Thyroid gland (tissue), 4 donors: ENCODE measurements around the gene DLK2. TPM values are rescaled to one million over a fixed set of nuclear protein-coding genes. Genes with fewer than 3 reads are reported as not detected.
"Not testable (repeated sequence)": the region's sequence is repeated elsewhere in the genome, so short reads cannot be mapped to it uniquely, and the experiment has no call there.

ENCODE experiments used
- DNase-seq, 2 donors: peaks; one replicate each; pipeline ENCODE4 v3.0.0-alpha.2; 2019
- H3K27ac ChIP-seq, 3 donors: fragments of 200-600 bp; sonication (generic); 1 replicate in 2 of 3; 2 replicates in 1 of 3; pipeline ENCODE4 v1.5.1; 2016 to 2019; ENCODE audit warnings: mild to moderate bottlenecking in 1 of 3, moderate library complexity in 1 of 3
- H3K27me3 ChIP-seq: fragments of 200-600 bp; sonication (generic); one replicate; pipeline ENCODE4 v1.5.1; 2019
- H3K36me3 ChIP-seq, 2 donors: fragments of 200-600 bp; sonication (generic); one replicate each; pipeline ENCODE4 v1.5.1; 2016 to 2019
- H3K4me1 ChIP-seq, 2 donors: fragments of 200-600 bp; sonication (generic); one replicate each; pipeline ENCODE4 v1.5.1; 2017 to 2019
- H3K4me3 ChIP-seq, 3 donors: fragments of 200-600 bp; sonication (generic); replicated peaks in 1 of 3; 1 replicate in 2 of 3; 2 replicates in 1 of 3; pipeline ENCODE4 v1.5.1; 2016; ENCODE audit warnings: mild to moderate bottlenecking in 1 of 3
- H3K9me3 ChIP-seq: fragments of 200-600 bp; sonication (generic); one replicate; pipeline ENCODE4 v1.5.1; 2017
- CTCF ChIP-seq, 6 experiments: fragments of 200-600 bp in 3 of 6; fragments of 450-650 bp in 3 of 6; sonication (generic) in 3 of 6; IDR thresholded peaks; one replicate each; pipeline ENCODE4 v1.5.1; 2016 to 2019; ENCODE audit warnings: antibody characterized with exemption in 6 of 6, mild to moderate bottlenecking in 2 of 6, inconsistent platforms in 1 of 6, moderate library complexity in 1 of 6
- POLR2A ChIP-seq, 2 donors: fragments of 450-650 bp; IDR thresholded peaks; one replicate each; pipeline ENCODE4 v1.6.1; 2017; ENCODE audit warnings: antibody characterized with exemption in 2 of 2, mild to moderate bottlenecking in 2 of 2, moderate library complexity in 1 of 2
- WGBS, 2 donors: methylation state at CpG; one replicate each; pipeline ENCODE4 v1.1.5; 2017; 5-methylcytosine and 5-hydroxymethylcytosine counted together
- intact Hi-C: fragments of 100-400 bp; cut with DNase I; formaldehyde crosslinking; loops from one replicate; pipeline ENCODE4 v1.15.1; 2023
- total RNA-seq, 4 donors: library from RNA; depleted of rRNA; stranded (reverse); fragments of >200 nt; gene quantifications; one replicate each; pipeline ENCODE4 v1.2.3, GENCODE V29; 2016

DLK2 gene
- total RNA-seq, 4 donors from 2014 or later = 0.89 to 1.3 (median 1.3) TPM; not detected in 1

DNA sequence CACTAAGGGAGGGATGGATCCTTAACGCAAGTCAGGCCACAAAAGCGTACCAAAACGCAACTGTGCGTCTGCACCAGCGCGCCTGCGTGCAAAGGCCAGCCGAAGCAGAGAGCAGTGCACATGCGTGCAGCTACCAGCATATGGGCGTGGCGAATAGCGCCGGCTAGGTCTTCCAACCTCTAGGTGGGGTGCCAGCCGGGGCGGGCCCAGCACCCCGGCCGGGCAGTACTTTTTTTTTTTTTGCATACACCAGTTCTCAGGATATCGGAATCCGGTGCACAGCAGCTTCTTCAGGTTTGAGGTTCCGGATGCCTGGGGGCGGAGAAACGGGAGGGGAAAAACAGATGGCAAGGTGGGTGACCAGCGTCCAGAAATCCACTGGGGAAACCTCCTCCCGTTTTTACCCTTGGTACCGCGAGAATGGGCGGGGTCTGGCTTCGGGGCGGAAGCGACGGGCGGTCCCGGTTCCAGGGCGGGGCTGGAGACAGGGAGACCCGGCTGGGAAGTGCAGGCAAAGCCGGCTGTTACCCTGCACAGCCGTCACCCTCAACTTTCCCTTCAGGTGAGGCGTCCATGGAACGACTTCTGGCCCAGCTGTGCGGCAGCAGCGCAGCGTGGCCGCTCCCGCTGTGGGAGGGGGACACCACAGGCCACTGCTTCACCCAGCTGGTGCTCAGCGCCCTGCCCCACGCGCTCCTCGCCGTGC lies 27.8 kb downstream of the DLK2 start, which contains the start of gene ABCC10:
TSS of gene ABCC10 (plus strand) at position 136 of the 706 bp plus-strand sequence. CDS start at position 574, 438 bp downstream.
- DNase-seq = peak; percentile 96 to 97
- H3K27ac ChIP-seq = peak within 1 kb of the TSS; percentile 54 to 83 (median 81)
- peak within 1 kb of the TSS; percentile 67 to 91 (median 75) for H3K4me3 ChIP-seq
- no peaks in the 10 kb centered on the region for H3K27me3 ChIP-seq
- TF ChIP-seq CTCF (IDR thresholded peaks at IDR 0.05) (peak in 3 of 6 experiments; percentile 32 to 44 (median 41)), POLR2A (IDR thresholded peaks at IDR 0.05) (peak; percentile 48 to 69)
- peaks cover 0 to 5% of the 10 kb centered on the region in 2 donors for H3K36me3 ChIP-seq
- H3K9me3 ChIP-seq = no peaks in the 10 kb centered on the region
- 0 to 1% methylated on average over 42 to 48 of the region's 49 CpGs for WGBS, 2 donors
- intact Hi-C loops = loop anchor here (10.0 kb wide), 1 partner anchor 53 kb away; no protein-coding TSS in a partner anchor
- H3K4me1 ChIP-seq = peaks cover 10 to 14% of the 10 kb centered on the region in 2 donors

DNA sequence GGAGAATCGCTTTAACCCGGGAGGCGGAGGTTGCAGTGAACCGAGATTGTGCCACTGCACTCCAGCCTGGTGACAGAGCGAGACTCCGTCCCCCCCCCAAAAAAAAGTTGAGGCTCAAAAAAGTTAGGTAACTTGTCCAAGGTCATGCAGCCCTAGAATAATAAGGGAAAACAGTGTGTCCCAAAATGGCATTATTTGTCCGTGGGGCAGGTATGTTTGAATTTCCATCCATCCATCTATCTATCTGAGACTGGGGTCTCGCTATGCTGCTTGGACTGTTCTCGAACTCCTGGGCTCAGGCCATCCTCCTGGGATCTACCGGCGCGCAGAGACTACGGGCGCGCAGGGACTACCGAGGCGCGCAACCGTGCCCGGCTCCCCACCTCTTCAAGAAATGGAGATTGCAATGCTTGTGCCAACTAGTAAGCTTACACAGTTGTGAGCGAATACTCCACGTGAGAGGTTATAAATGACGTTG lies 28.4 kb downstream of the DLK2 start:
- H3K27ac ChIP-seq = peak overlapping the region; percentile 54 to 83 (median 81)
- H3K4me3 ChIP-seq = peak overlapping the region in 2 of 3 donors; percentile 29 to 75
- intact Hi-C loops = loop anchor here (10.0 kb wide), 1 partner anchor 52 kb away; no protein-coding TSS in a partner anchor
- no peaks in the 10 kb centered on the region for H3K9me3 ChIP-seq
- TF ChIP-seq POLR2A (IDR thresholded peaks at IDR 0.05) = no peak
- no peaks in the 10 kb centered on the region for H3K27me3 ChIP-seq
- DNase-seq = no peak
- peaks cover 10 to 14% of the 10 kb centered on the region in 2 donors for H3K4me1 ChIP-seq
- 28 to 33% methylated on average over 23 of the region's 23 CpGs for WGBS, 2 donors
- H3K36me3 ChIP-seq = peaks cover 0 to under 1% of the 10 kb centered on the region in 2 donors

DNA sequence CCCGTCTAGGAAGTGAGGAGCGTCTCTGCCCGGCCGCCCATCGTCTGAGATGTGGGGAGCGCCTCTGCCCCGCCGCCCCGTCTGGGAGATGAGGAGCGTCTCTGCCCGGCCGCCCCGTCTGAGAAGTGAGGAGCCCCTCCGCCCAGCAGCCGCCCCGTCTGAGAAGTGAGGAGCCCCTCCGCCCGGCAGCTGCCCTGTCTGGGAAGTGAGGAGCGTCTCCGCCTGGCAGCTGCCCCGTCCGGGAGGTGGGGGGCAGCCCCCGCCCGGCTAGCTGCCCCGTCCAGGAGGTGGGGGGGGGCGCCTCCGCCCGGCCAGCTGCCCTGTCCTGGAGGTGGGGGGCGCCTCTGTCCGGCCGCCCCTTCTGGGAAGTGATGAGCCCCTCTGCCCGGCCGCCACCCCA lies 30.3 kb downstream of the DLK2 start:
- not testable (repeated sequence) for DNase-seq, H3K4me3 ChIP-seq, H3K36me3 ChIP-seq, H3K9me3 ChIP-seq, H3K27ac ChIP-seq, H3K27me3 ChIP-seq
- WGBS, 2 donors = 97 to 100% methylated on average over 5 to 25 of the region's 33 CpGs
- H3K4me1 ChIP-seq = peaks cover 10 to 14% of the 10 kb centered on the region in 2 donors
- intact Hi-C loops = loop anchor here (10.0 kb wide), 1 partner anchor 50 kb away; no protein-coding TSS in a partner anchor

- WGBS, 2 donors = 75 to 79% methylated on average over 3 of the region's 3 CpGs
- TF ChIP-seq POLR2A (IDR thresholded peaks at IDR 0.05) (no peak), CTCF (IDR thresholded peaks at IDR 0.05) (no peak)
Measured at GRCh38 chr6:43421831-43422230, 33.5 kb downstream of the DLK2 start.

GRCh38 chr6:43420012-43420709 lies 35.2 kb downstream of the DLK2 start:
- Histone ChIP-seq H3K36me3 (no peaks in the 10 kb centered on the region), H3K4me1 (no peaks in the 10 kb centered on the region), H3K27ac (no peak overlapping the region), H3K9me3 (no peaks in the 10 kb centered on the region), H3K27me3 (no peaks in the 10 kb centered on the region), H3K4me3 (no peak overlapping the region)
- TF ChIP-seq POLR2A (IDR thresholded peaks at IDR 0.05) (no peak), CTCF (IDR thresholded peaks at IDR 0.05) (no peak)
- 64 to 65% methylated on average over 5 of the region's 5 CpGs for WGBS, 2 donors
- no peak for DNase-seq
- intact Hi-C loops = loop anchor here (10.0 kb wide), 1 partner anchor 45 kb away; no protein-coding TSS in a partner anchor

More at GRCh38 chr6:43421831-43422230, 33.5 kb downstream of the DLK2 start:
- Histone ChIP-seq H3K36me3 (no peaks in the 10 kb centered on the region), H3K27ac (no peak overlapping the region), H3K27me3 (no peaks in the 10 kb centered on the region), H3K9me3 (no peaks in the 10 kb centered on the region), H3K4me1 (no peaks in the 10 kb centered on the region), H3K4me3 (no peak overlapping the region)
- DNase-seq = no peak
- intact Hi-C loops = loop anchor here (10.0 kb wide), 1 partner anchor 47 kb away; no protein-coding TSS in a partner anchor
